ENCODE results near the gene SRC. TPM values are rescaled to one million over a fixed set of nuclear protein-coding genes. Genes with fewer than 3 reads are reported as not detected.

SRC gene
- total RNA-seq, 4 donors from 2014 or later, result 18.8 to 39.5 (median 26.0) TPM

DNA sequence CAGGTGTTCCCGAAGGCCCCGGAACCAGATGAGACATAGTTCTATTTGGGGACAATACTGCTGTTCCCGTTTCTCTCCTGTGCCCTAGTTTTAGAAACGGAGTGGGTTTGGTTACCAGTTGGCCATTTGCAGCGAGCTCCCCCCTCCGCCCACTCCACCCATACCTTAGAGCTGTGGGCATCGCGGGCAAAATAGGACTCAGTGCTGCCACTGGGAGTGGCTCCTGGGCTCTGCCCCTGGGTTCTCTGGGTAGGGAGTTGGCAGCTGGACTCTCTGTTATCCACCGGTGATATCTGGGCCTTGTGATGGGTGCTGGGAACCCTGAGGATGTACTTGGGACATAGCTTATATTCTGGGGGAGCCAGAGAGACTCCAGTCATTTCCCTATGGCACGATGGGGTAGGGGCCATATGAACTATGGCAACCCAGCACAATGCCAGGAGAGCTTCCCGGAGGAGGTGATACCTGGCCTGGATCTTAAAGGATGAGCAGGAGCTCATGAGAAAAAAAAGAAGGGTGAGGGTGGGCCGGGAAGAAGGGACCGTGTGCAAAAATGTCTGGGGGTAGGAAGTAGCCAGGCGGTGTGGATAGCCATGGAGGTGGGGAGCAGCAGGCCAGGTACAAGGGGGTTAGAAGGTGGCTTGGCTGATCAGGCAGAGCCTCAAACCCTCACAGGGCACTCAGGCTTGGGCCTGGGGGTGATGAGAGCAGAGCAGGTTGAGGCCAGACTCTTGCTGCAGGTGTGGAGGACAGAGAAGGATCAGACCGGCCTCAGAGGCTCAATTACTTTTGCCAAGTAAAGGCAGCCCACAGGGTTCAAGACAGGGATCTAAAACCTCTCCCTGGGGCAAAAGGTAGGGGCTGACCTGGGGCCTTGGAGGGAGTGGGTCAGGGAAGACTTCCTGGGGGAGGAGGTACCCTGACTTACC, 9.6 kb downstream of the SRC start:
- no peak overlapping the region for H3K27ac ChIP-seq
- no peaks in the 10 kb centered on the region for H3K27me3 ChIP-seq
- no peaks in the 10 kb centered on the region for H3K9me3 ChIP-seq
- peak in 1 of 2 donors; percentile 60 for DNase-seq (ENCODE audit: low spot score in 2 of 2)
- TF ChIP-seq EP300 (IDR thresholded peaks at IDR 0.05) (no peak), POLR2A (IDR thresholded peaks at IDR 0.05) (no peak), POLR2AphosphoS5 (IDR thresholded peaks at IDR 0.05) (no peak)
- TF ChIP-seq, protein P1, sequence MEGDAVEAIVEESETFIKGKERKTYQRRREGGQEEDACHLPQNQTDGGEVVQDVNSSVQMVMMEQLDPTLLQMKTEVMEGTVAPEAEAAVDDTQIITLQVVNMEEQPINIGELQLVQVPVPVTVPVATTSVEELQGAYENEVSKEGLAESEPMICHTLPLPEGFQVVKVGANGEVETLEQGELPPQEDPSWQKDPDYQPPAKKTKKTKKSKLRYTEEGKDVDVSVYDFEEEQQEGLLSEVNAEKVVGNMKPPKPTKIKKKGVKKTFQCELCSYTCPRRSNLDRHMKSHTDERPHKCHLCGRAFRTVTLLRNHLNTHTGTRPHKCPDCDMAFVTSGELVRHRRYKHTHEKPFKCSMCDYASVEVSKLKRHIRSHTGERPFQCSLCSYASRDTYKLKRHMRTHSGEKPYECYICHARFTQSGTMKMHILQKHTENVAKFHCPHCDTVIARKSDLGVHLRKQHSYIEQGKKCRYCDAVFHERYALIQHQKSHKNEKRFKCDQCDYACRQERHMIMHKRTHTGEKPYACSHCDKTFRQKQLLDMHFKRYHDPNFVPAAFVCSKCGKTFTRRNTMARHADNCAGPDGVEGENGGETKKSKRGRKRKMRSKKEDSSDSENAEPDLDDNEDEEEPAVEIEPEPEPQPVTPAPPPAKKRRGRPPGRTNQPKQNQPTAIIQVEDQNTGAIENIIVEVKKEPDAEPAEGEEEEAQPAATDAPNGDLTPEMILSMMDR (IDR thresholded peaks at IDR 0.05), result no peak
- H3K36me3 ChIP-seq, result no peaks in the 10 kb centered on the region
- WGBS, result 85% methylated on average over 7 of the region's 15 CpGs
- peaks cover 57% of the 10 kb centered on the region for H3K4me1 ChIP-seq
- no peak overlapping the region for H3K4me3 ChIP-seq

DNA sequence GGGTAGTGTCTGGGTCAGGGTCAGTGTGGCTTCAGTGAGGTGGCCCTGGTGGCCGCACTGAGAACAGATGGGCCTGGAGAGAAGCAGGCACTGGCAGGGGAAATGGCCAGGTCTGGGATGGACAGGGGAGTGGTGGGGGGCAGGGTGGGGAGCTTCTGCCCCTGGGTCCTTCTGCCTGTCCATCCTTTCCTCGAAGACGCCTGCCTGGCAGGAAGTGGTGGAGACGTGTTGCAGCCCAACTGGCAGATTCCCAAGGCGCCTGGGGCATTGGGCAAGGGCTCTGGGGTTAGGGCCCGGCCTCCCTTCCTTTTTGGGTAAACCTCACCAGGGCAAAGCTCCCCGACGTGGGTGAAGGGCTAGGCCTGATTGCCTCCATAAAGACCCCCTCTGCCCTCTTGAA, 10.4 kb downstream of the SRC start:
- peak; percentile 77 to 85 for DNase-seq (ENCODE audit: low spot score in 2 of 2)
- Histone ChIP-seq H3K27ac (no peak overlapping the region), H3K4me1 (peaks cover 57% of the 10 kb centered on the region), H3K27me3 (no peaks in the 10 kb centered on the region), H3K9me3 (no peaks in the 10 kb centered on the region), H3K4me3 (no peak overlapping the region), H3K36me3 (no peaks in the 10 kb centered on the region)
- 30% methylated on average over 6 of the region's 8 CpGs for WGBS
- TF ChIP-seq POLR2AphosphoS5 (IDR thresholded peaks at IDR 0.05) (no peak), POLR2A (IDR thresholded peaks at IDR 0.05) (no peak), EP300 (IDR thresholded peaks at IDR 0.05) (no peak)
- TF ChIP-seq, protein P1 (IDR thresholded peaks at IDR 0.05), result no peak

DNA sequence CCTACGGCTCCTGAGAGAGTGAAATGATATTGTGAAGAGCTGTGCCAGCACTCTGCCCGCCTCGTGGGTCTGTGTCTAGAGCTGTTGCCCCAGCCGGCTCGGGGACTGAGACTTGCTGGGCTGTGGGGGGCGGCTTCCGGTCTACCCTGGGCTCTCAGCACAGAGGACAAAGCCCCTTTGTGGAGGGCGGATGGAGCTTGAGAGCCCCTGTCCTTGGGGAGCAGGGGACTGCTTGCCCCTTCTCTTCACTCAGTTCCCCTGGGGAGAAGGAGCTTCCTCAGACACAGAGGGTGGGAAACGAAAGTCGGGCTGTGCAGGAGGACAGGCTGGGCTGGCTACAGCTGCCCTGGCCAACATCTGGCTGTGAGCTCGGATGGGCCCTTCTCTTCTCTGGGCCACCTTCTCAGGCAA, 11.0 kb downstream of the SRC start:
- TF ChIP-seq POLR2AphosphoS5 (IDR thresholded peaks at IDR 0.05) (no peak), EP300 (IDR thresholded peaks at IDR 0.05) (no peak), POLR2A (IDR thresholded peaks at IDR 0.05) (no peak)
- TF ChIP-seq, protein P1 (IDR thresholded peaks at IDR 0.05), result no peak
- WGBS, result 53% methylated on average over 5 of the region's 11 CpGs
- no peaks in the 10 kb centered on the region for H3K36me3 ChIP-seq
- H3K27me3 ChIP-seq, result no peaks in the 10 kb centered on the region
- H3K9me3 ChIP-seq, result no peaks in the 10 kb centered on the region
- H3K4me3 ChIP-seq, result no peak overlapping the region
- peaks cover 57% of the 10 kb centered on the region for H3K4me1 ChIP-seq
- no peak overlapping the region for H3K27ac ChIP-seq
- no peak for DNase-seq (ENCODE audit: low spot score in 2 of 2)

DNA sequence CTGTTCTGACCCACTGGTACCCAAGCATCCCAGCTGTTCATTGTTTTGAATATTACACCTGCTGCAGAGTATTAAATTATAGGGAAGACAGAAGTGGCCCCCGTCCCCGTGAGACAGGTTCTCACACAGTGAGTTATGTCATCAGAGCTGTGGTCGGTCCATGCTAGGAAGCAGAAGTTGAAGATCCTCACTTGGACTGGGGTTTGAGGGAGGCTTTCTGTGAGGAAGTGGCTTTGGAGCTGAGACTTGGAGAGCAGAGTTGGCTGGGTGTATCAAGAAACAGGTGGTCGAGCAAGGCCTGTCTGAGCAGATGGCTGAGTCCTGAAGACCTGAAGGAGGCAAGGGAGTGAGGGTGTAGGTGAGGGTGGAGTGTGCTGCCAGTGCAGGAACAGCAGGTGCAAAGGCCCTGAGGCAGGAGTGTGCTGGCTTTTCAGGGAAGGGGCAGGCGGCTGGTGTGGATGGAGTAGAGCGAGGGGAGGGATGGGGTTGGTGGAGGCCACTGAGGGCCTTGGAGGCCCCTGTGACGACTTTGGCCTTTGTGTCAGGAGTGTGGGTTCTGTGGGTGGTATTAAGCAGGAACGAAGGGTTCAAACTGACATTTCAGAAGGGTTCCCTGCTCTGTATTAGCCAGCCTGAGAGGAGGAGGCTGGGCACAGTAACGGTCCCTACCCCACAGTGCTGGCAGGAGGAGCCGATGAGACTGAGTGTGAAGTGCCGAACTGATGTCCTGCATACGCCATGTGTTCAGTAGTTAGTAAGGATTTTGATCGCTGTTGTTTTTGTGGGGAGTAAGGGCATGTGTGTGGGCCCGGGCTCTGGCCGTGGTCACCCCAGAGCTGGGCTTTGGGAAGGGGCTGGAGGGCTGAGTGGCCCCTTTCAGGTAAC, 11.8 kb downstream of the SRC start:
- no peaks in the 10 kb centered on the region for H3K9me3 ChIP-seq
- peak overlapping the region; percentile 63 for H3K27ac ChIP-seq
- TF ChIP-seq, protein P1 (IDR thresholded peaks at IDR 0.05), result no peak
- TF ChIP-seq EP300 (IDR thresholded peaks at IDR 0.05), result no peak
- TF ChIP-seq POLR2AphosphoS5 (IDR thresholded peaks at IDR 0.05), result no peak
- no peak for TF ChIP-seq POLR2A (IDR thresholded peaks at IDR 0.05)
- WGBS, result 78% methylated on average over 13 of the region's 15 CpGs
- no peak overlapping the region for H3K4me3 ChIP-seq
- H3K27me3 ChIP-seq, result no peaks in the 10 kb centered on the region
- peaks cover 57% of the 10 kb centered on the region for H3K4me1 ChIP-seq
- no peaks in the 10 kb centered on the region for H3K36me3 ChIP-seq
- no peak for DNase-seq (ENCODE audit: low spot score in 2 of 2)

Measured in suprapubic skin (tissue), 4 donors.